H9 (cell line): ENCODE measurements around the gene RO60. TPM values are rescaled to one million over a fixed set of nuclear protein-coding genes. Genes with fewer than 3 reads are reported as not detected.

Experiments
- DNase-seq: peaks from one replicate; pipeline ENCODE4 v3.0.0-alpha.2; 2017
- H2AFZ ChIP-seq: one replicate; pipeline ENCODE4 v1.6.1; 2013; ENCODE audit warnings: mild to moderate bottlenecking, low read length, control low read depth, moderate library complexity
- H2AK5ac ChIP-seq: 2 replicates; pipeline ENCODE4 v1.6.1; 2013; ENCODE audit warnings: low read length, control low read depth, mixed read lengths; ENCODE audit not compliant: insufficient read length
- H2BK120ac ChIP-seq: one replicate; pipeline ENCODE4 v1.6.1; 2013; ENCODE audit warnings: low read depth, mild to moderate bottlenecking, low read length, control low read depth, inconsistent platforms; ENCODE audit not compliant: poor library complexity, severe bottlenecking
- H2BK12ac ChIP-seq: 2 replicates; pipeline ENCODE4 v1.6.1; 2013; ENCODE audit warnings: low read length, control low read depth, mixed read lengths, low read depth; ENCODE audit not compliant: insufficient read length
- H2BK15ac ChIP-seq: 2 replicates; pipeline ENCODE4 v1.6.1; 2013; ENCODE audit warnings: low read depth, low read length, control low read depth
- H2BK20ac ChIP-seq: one replicate; pipeline ENCODE4 v1.6.1; 2013; ENCODE audit warnings: low read depth, mild to moderate bottlenecking, low read length, control low read depth, inconsistent platforms; ENCODE audit not compliant: poor library complexity, severe bottlenecking
- H2BK5ac ChIP-seq: 2 replicates; pipeline ENCODE4 v1.6.1; 2013; ENCODE audit warnings: low read length, control low read depth, mixed read lengths; ENCODE audit not compliant: insufficient read length
- H3K14ac ChIP-seq: 2 replicates; pipeline ENCODE4 v1.6.1; 2013; ENCODE audit warnings: low read length, control low read depth; ENCODE audit not compliant: insufficient read depth
- H3K18ac ChIP-seq: 2 replicates; pipeline ENCODE4 v1.6.1; 2013; ENCODE audit warnings: low read depth, mild to moderate bottlenecking, mixed read lengths, low read length, control low read depth; ENCODE audit not compliant: insufficient read length
- H3K23ac ChIP-seq: 2 replicates; pipeline ENCODE4 v1.6.1; 2013; ENCODE audit warnings: low read length, control low read depth, mixed read lengths, low read depth; ENCODE audit not compliant: insufficient read length
- H3K23me2 ChIP-seq: 2 replicates; pipeline ENCODE4 v1.6.1; 2013; ENCODE audit warnings: low read depth, mild to moderate bottlenecking, mixed read lengths, low read length, control low read depth; ENCODE audit not compliant: insufficient read length, poor library complexity, severe bottlenecking
- H3K27ac ChIP-seq: 2 replicates; pipeline ENCODE4 v1.5.1; 2013; ENCODE audit warnings: low read length, control low read depth, mixed read lengths, low read depth; ENCODE audit not compliant: insufficient read length
- H3K27me3 ChIP-seq: 2 replicates; pipeline ENCODE4 v1.6.1; 2013; ENCODE audit warnings: low read length, control low read depth, inconsistent platforms; ENCODE audit not compliant: insufficient read depth
- H3K4ac ChIP-seq: 2 replicates; pipeline ENCODE4 v1.6.1; 2013; ENCODE audit warnings: low read depth, mild to moderate bottlenecking, control low read depth, inconsistent platforms, low read length, moderate library complexity
- H3K4me1 ChIP-seq: 2 replicates; pipeline ENCODE4 v1.6.1; 2013; ENCODE audit warnings: low read length, control low read depth, inconsistent platforms; ENCODE audit not compliant: insufficient read depth
- H3K4me2 ChIP-seq: 2 replicates; pipeline ENCODE4 v1.6.1; 2013; ENCODE audit warnings: low read length, control low read depth, mixed read lengths; ENCODE audit not compliant: insufficient read length, insufficient read depth
- H3K56ac ChIP-seq: 2 replicates; pipeline ENCODE4 v1.6.1; 2013; ENCODE audit warnings: low read depth, mild to moderate bottlenecking, mixed read lengths, low read length, control low read depth; ENCODE audit not compliant: insufficient read length
- H3K79me1 ChIP-seq: 2 replicates; pipeline ENCODE4 v1.6.1; 2013; ENCODE audit warnings: low read depth, mild to moderate bottlenecking, moderate library complexity, low read length, control low read depth, inconsistent platforms; ENCODE audit not compliant: insufficient read depth, poor library complexity, severe bottlenecking
- H3K79me2 ChIP-seq: 2 replicates; pipeline ENCODE4 v1.6.1; 2013; ENCODE audit warnings: low read length, control low read depth, inconsistent platforms; ENCODE audit not compliant: insufficient read depth
- H3K9ac ChIP-seq: 2 replicates; pipeline ENCODE4 v1.6.1; 2013; ENCODE audit warnings: low read length, control low read depth, mixed read lengths; ENCODE audit not compliant: insufficient read length; ENCODE audit errors: extremely low read depth
- H3K9me3 ChIP-seq: one replicate; pipeline ENCODE4 v1.6.1; 2013; ENCODE audit warnings: low read depth, low read length, inconsistent platforms; ENCODE audit not compliant: control insufficient read depth
- H3T11ph ChIP-seq: one replicate; pipeline ENCODE4 v1.6.1; 2013; ENCODE audit warnings: mild to moderate bottlenecking, low read length, control low read depth, inconsistent platforms
- H4K20me1 ChIP-seq: one replicate; pipeline ENCODE4 v1.6.1; 2013; ENCODE audit not compliant: control insufficient read depth, insufficient read length, insufficient read depth
- H4K5ac ChIP-seq: 2 replicates; pipeline ENCODE4 v1.6.1; 2013; ENCODE audit warnings: low read depth, mild to moderate bottlenecking, mixed read lengths, low read length, control low read depth; ENCODE audit not compliant: insufficient read length
- H4K8ac ChIP-seq: replicated peaks from 2 replicates; pipeline ENCODE4 v1.6.1; 2013; ENCODE audit warnings: low read length, control low read depth, mixed read lengths, low read depth; ENCODE audit not compliant: insufficient read length
- H4K91ac ChIP-seq: 2 replicates; pipeline ENCODE4 v1.6.1; 2013; ENCODE audit warnings: low read depth, mild to moderate bottlenecking, moderate library complexity, mixed read lengths, low read length, control low read depth; ENCODE audit not compliant: insufficient read length
- H3K27ac Mint-ChIP-seq, 3 experiments: 2 replicates in 2 of 3; 3 replicates in 1 of 3; pipeline ENCODE4 v1.8.0; 2020 to 2021; ENCODE audit warnings: mixed read lengths in 3 of 3, mild to moderate bottlenecking in 1 of 3, moderate library complexity in 1 of 3
- H3K27me3 Mint-ChIP-seq: 2 replicates; pipeline ENCODE4 v1.8.0; 2021; ENCODE audit warnings: low read depth, mild to moderate bottlenecking, moderate library complexity, mixed read lengths
- H3K36me3 Mint-ChIP-seq, 3 experiments: 2 replicates in 2 of 3; 3 replicates in 1 of 3; pipeline ENCODE4 v1.8.0; 2020 to 2021; ENCODE audit warnings: low read depth in 3 of 3, mixed read lengths in 3 of 3; ENCODE audit not compliant: insufficient read depth in 1 of 3
- H3K4me1 Mint-ChIP-seq, 2 experiments: 2 replicates each; pipeline ENCODE4 v1.8.0; 2020; ENCODE audit warnings: mixed read lengths in 2 of 2
- H3K4me3 Mint-ChIP-seq, 2 experiments: 2 replicates in 1 of 2; 3 replicates in 1 of 2; pipeline ENCODE4 v1.8.0; 2020 to 2021; ENCODE audit warnings: mild to moderate bottlenecking in 2 of 2, mixed read lengths in 2 of 2, moderate library complexity in 1 of 2
- H3K9me3 Mint-ChIP-seq, 2 experiments: 2 replicates in 1 of 2; 3 replicates in 1 of 2; pipeline ENCODE4 v1.8.0; 2020; ENCODE audit warnings: mild to moderate bottlenecking in 2 of 2, mixed read lengths in 2 of 2, moderate library complexity in 1 of 2
- CTCF ChIP-seq: fragments of 200-600 bp; sonication (generic); conservative IDR thresholded peaks from 3 replicates; pipeline ENCODE4 v1.8.0; 2021; ENCODE audit warnings: antibody characterized with exemption, mild to moderate bottlenecking
- total RNA-seq: library from RNA; stranded (reverse); gene quantifications from 2 replicates; pipeline ENCODE4 v1.2.1, GENCODE V29; 2021

Gene RO60
- total RNA-seq, 1 experiment from 2014 or later: 84.7 TPM

GRCh38 chr1:193033610-193034009 is 25.8 kb upstream of the RO60 start:
- no peaks in the 10 kb centered on the region for H4K20me1 ChIP-seq
- no peaks in the 10 kb centered on the region; the same call in 1 of the 2 replicates for H3K79me2 ChIP-seq
- no peak overlapping the region for H4K8ac ChIP-seq
- no peak overlapping the region for H3T11ph ChIP-seq
- H2BK12ac ChIP-seq: no peak overlapping the region
- no peak overlapping the region for H2AK5ac ChIP-seq
- Mint-ChIP-seq H3K4me1 (0 out of 4 replicates have a peak, but pooled peaks cover 0 to 3% of the 10 kb centered on the region in 2 experiments), H3K36me3 (peaks cover 4 to 6% (median 5%) of the 10 kb centered on the region in 3 experiments; a peak in 5 of 7 replicates), H3K4me3 (no peak overlapping the region), H3K27me3 (no peaks in the 10 kb centered on the region), H3K9me3 (no peaks in the 10 kb centered on the region), H3K27ac (no peak overlapping the region)
- H3K4me2 ChIP-seq: no peak overlapping the region
- H3K4me1 ChIP-seq: no peaks in the 10 kb centered on the region
- H2BK5ac ChIP-seq: no peak overlapping the region
- H2BK20ac ChIP-seq: no peak overlapping the region
- no peak overlapping the region for H2BK15ac ChIP-seq
- H3K23me2 ChIP-seq: no peaks in the 10 kb centered on the region
- no peak overlapping the region for H3K23ac ChIP-seq
- no peak for DNase-seq
- no peak overlapping the region for H3K4ac ChIP-seq
- no peak overlapping the region for H2BK120ac ChIP-seq
- no peaks in the 10 kb centered on the region for H3K9me3 ChIP-seq
- H2AFZ ChIP-seq: no peak overlapping the region
- H3K9ac ChIP-seq: no peak overlapping the region
- no peak overlapping the region for H4K91ac ChIP-seq
- H3K79me1 ChIP-seq: no peaks in the 10 kb centered on the region
- H3K14ac ChIP-seq: no peak overlapping the region
- no peak overlapping the region for H3K18ac ChIP-seq
- H3K27ac ChIP-seq: no peak overlapping the region
- H3K56ac ChIP-seq: no peak overlapping the region
- H4K5ac ChIP-seq: no peak overlapping the region
- H3K27me3 ChIP-seq: no peaks in the 10 kb centered on the region
- no peak for TF ChIP-seq CTCF
